ENCODE data around the gene MBD3.
A peak's percentile ranks its signal among the peaks of the same experiment; 100 is the strongest.
"Not testable (repeated sequence)": the region's sequence is repeated elsewhere in the genome, so short reads cannot be mapped to it uniquely, and the experiment has no call there.

The MBD3 gene

GRCh38 chr19:1592755-1593500 is at the start of gene MBD3:
MBD3 (minus strand) TSS chr19:1592865; CDS start chr19:1592631, 234 bp downstream.
- peak; percentile 70 to 81 (median 75) for DNase-seq (ENCODE audit: low read depth in 3 of 3)

GRCh38 chr19:1640893-1641448 is 48.3 kb upstream of the MBD3 start:
- not testable (repeated sequence) for DNase-seq (ENCODE audit: low read depth in 3 of 3)

GRCh38 chr19:1636325-1637236 is 43.9 kb upstream of the MBD3 start:
- no peak for DNase-seq (ENCODE audit: low read depth in 3 of 3)

GRCh38 chr19:1634938-1635243 is 42.2 kb upstream of the MBD3 start:
- DNase-seq (ENCODE audit: low read depth in 3 of 3) = no peak

GRCh38 chr19:1634242-1634937 is 41.7 kb upstream of the MBD3 start:
- DNase-seq (ENCODE audit: low read depth in 3 of 3) = no peak

GRCh38 chr19:1633269-1633826 is 40.7 kb upstream of the MBD3 start:
- no peak for DNase-seq (ENCODE audit: low read depth in 3 of 3)

GRCh38 chr19:1632462-1633268 is 40.0 kb upstream of the MBD3 start:
- no peak for DNase-seq (ENCODE audit: low read depth in 3 of 3)

- no peak for DNase-seq (ENCODE audit: low read depth in 3 of 3)
Observed at GRCh38 chr19:1631557-1632100, 39.0 kb upstream of the MBD3 start.

- DNase-seq (ENCODE audit: low read depth in 3 of 3) = no peak
Observed at GRCh38 chr19:1630811-1631210, 38.1 kb upstream of the MBD3 start.

- DNase-seq (ENCODE audit: low read depth in 3 of 3) = no peak
Observed at GRCh38 chr19:1630012-1630411, 37.3 kb upstream of the MBD3 start.

- DNase-seq (ENCODE audit: low read depth in 3 of 3) = no peak
Observed at GRCh38 chr19:1629256-1629808, 36.7 kb upstream of the MBD3 start.

- DNase-seq (ENCODE audit: low read depth in 3 of 3) = no peak
Observed at GRCh38 chr19:1627194-1627593, 34.5 kb upstream of the MBD3 start.

- DNase-seq (ENCODE audit: low read depth in 3 of 3) = no peak
Observed at GRCh38 chr19:1626417-1627010, 33.8 kb upstream of the MBD3 start.

- no peak for DNase-seq (ENCODE audit: low read depth in 3 of 3)
Observed at GRCh38 chr19:1624458-1624857, 31.8 kb upstream of the MBD3 start.

GRCh38 chr19:1622541-1622940 is 29.9 kb upstream of the MBD3 start:
- no peak for DNase-seq (ENCODE audit: low read depth in 3 of 3)

GRCh38 chr19:1622007-1622406 is 29.3 kb upstream of the MBD3 start:
- no peak for DNase-seq (ENCODE audit: low read depth in 3 of 3)

GRCh38 chr19:1621574-1621973 is 28.9 kb upstream of the MBD3 start:
- DNase-seq (ENCODE audit: low read depth in 3 of 3) = no peak

GRCh38 chr19:1621021-1621420 is 28.4 kb upstream of the MBD3 start:
- no peak for DNase-seq (ENCODE audit: low read depth in 3 of 3)

- no peak for DNase-seq (ENCODE audit: low read depth in 3 of 3)
Observed at GRCh38 chr19:1620502-1620901, 27.8 kb upstream of the MBD3 start.

GRCh38 chr19:1619703-1620102 is 27.0 kb upstream of the MBD3 start:
- no peak for DNase-seq (ENCODE audit: low read depth in 3 of 3)
